GM18507 (cell line): ENCODE measurements around the gene ERICH6.
A peak's percentile ranks its signal among the peaks of the same experiment; 100 is the strongest.

Experiments used
- DNase-seq: peaks from one replicate; pipeline ENCODE4 v3.0.0; 2011; ENCODE audit warnings: low read depth; ENCODE audit not compliant: insufficient read length; ENCODE audit errors: extremely low spot score
- FAIRE-seq: peaks from 2 replicates; lab custom pipeline; 2011; peaks lifted over from hg19 to GRCh38; lab: Jason Lieb, UNC

Gene ERICH6

DNA sequence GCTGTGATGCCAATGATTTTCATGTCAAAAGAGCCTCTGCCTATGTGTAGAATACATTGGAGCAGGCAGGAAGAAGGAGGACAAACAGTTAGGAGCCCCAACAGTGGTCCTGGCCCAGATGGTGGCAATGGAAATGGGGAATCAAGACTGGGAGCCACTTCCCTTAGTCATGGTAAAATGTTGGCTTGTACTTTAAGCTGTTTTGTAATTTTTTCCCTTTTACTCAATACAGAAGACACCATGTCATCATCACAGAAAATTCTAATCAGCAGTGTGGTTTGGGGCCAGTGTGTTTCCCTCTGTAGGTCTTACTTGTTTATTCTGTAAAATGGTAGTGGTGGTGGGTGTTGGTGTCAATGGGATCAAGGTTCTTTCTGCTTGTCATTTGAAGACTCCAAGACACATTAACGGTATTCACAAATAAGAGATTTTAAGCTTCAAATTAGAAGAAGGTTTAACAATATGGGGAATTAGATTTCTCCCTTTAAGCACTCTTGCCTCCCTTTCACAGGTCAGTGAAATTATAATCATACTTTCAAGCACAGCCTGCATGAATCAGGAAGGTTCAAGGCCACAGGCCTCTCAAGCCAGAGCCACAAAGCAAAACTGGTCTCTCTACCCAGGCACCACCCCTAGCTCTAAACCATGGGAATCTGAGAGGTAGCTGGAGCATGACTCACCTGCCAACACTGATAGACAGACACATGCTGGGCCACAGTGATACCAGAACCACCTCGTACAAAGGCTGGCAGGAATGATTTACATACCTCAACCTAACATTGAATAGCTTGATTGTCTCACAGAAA is 34.4 kb upstream of the ERICH6 start:
- FAIRE-seq (peak; percentile 52), DNase-seq (no peak)

DNA sequence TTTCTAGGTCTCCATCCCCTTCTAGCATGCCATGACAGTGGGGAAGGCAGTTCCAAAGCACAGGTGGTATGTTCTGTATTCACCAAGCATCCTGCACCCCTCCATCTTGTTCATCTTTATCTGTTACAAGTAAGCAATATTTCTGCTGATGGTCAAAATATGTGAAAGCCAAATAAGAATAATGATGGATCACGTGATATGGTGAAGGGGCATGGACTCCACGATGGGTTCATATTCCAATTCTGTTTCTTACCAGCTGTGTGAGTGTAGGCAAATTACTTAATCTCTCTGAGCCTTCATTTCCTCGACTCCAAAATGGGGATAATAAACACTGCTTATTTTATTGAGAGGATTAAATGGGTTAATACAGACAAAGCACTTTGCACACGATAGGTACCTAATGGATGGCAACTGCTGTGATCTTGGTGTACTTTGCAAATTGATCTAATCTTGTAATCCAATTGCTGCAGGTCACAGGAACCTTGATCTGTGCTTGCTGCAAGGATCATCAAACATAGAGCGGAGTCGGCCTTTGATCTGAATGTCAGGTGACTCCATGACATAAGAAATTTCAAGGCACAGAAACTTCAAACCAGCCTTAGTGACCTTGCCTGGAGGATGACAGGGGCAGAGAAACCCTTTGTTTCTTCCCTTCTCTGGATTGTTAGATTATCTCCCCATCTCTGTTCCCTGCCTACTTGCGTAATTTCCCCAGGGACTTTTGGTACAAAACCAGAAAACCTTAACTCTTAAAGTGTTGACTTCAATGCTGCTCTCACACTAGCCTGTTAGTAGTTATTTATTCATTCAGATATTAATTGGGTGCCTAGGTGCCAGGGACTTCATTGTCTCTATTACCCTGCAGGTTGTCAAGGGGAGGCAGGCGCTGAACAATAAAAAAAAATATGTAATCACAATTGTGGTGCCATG is 33.4 kb upstream of the ERICH6 start:
- FAIRE-seq, result no peak
- no peak for DNase-seq

DNA sequence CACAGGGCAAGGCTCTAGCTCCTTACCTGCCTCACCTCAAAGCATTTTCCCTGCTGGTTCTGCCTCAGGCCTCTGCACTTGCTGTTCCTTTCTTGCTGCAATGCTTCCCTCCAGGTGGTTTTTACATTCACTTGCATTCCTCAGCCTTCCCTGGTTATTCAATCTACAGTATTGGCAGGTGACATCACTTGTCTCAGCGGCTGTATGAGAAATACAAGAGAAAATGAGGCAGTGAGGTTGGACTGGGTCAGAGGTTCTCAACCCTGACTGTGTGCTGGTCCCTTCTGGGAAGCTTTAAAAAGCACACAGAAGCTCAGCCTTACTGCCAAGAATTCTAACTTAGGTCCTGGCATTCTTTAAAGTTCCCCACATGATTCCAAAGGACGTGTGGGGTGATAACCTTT is 32.6 kb upstream of the ERICH6 start:
- DNase-seq, result no peak
- FAIRE-seq, result no peak

DNA sequence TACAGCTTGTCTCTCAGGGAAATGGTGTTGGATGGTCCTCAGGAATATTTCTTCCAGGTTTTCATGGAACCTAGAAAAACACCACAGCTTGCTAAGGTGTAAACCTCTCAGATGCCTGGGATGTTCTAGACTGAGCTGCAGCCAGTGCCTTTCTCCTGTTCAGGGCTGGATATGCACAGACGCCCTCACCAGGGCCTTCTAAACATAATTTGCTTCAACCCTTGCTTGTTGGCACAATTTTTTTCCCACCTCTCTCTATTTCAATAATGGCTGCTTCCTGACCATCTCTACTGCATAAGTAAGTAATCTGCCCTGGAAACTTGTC is 31.0 kb upstream of the ERICH6 start:
- FAIRE-seq, result no peak
- no peak for DNase-seq

DNA sequence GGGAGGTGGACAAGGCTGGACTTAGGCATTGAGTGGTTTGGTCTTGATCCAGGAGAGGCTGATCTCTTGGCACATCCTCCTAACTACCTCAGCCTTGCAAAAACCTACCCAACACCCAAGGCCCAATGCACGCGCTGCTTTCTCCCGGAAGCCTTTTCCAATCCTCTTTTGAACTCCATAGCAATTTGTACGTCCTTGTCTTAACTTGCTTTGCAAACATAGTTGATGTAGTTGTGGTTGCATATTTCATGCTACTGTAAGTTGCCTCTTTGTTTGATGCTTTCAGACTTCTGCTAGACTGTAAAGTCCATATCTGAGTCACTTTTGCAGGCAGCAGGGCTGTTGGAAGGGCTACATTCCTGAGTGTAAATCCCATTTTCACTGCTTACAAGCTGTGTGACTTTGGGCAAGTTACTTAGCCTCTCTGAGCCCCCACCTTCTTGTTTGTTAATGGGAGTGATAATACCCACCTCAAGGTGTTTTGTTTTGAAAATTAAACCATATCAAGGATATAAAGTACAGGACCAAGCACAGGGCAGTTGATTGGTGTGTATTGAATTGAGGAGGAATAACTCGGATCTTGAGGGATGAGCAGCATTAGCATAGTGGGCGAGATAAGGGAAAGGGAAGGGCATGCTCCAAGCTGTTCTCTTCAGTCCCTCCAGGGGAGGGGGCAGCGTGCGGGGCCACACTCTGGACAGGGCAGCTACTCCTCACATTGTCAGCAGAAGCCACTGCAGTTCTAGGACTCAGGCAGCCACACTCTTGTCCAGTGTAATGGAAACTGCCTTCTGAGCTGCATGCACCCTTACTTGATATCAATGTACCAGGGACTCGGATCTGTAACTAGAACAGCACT is 30.4 kb upstream of the ERICH6 start:
- DNase-seq (no peak), FAIRE-seq (no peak)

DNA sequence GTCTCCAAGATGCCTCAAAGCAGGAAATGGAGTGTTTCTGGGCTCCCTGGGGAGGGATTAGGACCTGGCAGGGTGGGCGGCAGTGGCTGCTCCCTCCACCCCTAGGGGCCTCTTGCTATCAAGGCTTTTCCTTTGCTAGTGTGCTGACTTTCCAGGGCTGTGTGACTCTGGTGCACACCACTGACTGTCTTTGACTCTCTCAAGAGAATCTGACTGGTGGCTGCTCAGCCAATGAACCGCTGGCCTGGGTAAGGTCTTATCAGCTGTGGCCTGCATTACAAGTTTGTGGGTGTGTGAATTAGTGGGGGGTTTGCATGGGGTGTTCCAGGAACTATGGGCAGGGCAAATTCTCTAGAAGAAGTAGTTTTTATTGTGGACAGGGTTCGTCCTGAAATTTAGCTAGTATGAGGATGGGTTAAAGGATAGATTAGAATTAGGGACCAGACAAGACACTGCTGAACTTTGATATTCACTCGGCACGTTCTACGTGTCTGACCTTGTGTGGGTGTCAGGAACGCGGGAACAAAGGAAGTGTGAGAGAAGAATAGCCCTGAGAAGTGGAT is 29.7 kb upstream of the ERICH6 start:
- DNase-seq (no peak), FAIRE-seq (no peak)

DNA sequence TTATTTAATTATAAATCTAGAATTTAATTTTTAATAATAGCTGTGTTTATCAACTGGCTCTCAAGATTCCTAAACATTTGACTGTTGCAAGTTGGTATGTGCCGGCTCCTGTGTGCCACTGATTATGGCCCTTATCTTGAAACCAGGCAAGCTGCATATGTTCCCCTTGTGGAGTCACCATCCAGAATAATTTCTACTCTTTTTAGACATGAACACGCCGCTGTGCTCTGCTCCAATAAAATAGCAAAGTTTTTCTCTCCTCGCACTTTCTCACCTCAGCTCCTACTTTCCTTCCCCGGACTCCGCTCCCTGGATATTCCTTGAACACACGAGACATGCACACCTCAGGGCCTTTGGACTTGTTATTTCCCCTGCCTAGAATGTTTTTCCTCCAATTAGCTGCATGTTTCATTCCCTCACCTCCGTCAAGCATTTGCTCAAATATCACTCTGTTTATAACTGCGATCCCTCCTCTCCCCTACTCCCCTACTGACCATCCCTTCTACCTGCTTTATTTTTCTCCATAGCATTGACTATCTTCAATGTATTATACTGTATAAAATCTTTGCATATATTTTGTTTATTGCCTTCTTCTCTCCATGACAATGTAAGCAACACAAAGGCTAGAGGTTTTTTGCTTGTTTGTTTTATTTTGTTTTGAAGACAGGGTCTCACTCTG is 26.1 kb upstream of the ERICH6 start:
- FAIRE-seq (no peak), DNase-seq (no peak)

DNA sequence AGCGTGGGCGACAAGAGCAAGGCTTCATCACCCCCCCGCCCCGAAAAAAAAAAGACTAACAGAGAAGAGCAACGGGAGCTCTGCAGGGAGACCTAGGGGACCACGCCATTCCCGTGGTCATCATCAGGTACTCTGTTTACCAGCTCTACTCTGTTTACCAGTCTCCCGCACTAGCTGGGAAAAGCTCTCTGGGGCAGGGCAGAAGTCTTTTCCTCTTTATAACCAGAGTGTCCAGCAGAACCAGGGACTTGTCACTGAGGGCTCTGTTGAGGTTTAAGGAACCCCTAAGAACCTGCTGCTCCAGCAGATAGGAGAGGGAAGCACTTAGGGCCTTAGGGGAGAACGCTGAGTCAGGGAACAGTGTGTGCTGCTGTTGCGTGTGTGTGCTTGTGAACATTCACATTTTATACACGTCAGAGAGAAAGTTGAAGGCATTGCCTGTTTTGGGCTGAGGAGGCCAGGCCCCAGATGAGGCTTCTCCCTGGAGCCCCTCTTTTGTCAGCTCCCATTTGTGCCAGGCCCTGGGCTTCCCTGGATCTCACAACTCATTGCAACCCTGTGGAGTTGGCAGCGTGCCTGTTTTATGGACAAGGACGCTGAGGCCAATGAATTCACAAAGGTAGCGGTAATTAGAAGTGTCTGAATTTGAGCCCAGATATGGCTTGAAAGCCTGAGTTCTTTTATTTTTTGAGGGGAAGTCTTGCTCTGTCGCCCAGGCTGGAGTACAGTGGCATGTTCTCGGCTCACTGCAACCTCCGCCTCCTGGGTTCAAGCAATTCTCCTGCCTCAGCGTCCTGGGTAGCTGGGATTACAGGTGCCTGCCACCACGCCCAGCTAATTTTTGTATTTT is 24.2 kb upstream of the ERICH6 start:
- no peak for FAIRE-seq
- DNase-seq, result no peak

DNA sequence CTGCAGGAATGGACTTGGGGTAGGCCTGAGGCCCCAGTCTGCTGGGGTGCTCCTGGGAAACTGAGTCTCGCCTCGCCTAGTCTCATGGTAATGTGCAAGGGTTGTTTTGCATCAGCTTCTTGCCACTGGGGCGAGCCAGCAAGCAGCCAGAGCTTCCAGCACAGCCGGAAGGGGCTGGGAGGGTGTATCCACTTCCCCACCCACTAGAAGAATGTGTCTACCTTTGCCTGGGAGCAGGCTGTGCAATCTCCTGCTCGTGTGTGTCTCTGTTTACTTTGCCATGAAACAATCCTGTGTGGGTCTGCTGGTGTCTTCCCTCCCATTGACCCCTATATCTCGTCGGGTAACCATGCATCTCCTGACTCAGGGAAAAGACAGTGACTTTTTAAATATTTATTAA is 21.8 kb upstream of the ERICH6 start:
- FAIRE-seq (no peak), DNase-seq (no peak)

DNA sequence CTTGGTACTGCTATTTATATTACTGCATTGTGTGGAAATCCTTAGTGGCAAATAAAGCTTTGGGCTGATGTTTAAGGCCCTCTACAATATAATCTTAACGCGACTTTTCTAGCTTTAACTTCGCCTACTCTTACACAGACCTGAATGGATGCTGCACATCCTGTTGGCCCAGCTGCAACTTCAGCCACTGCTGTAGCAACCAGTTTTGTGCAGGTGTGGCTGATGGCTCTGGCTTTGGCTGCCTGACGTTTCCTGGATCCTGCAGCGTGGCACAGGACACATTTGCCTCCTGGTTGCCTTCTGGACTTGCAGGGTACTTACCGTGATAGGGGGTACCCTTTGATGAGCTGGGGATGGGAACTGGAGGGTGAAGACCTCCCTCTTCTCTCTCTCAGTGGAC is 20.2 kb upstream of the ERICH6 start:
- FAIRE-seq, result no peak
- no peak for DNase-seq

DNA sequence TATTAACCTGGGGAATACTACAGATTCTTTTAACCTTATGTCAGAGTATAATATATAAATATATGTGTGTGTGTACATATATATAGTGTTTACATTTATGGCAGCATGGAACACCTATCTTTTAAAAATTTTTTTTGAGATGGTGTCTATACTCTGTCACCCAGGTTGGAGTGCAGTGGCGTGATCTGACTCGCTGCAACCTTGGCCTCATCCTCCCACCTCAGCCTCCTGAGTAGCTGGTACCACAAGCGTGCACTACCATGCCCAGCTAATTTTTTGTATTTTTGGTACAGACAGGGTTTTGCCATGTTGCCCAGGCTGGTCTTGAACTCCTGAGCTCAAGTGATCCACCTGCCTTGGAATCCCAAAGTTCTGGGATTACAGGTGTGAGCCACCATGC is 18.5 kb upstream of the ERICH6 start:
- no peak for DNase-seq
- no peak for FAIRE-seq

DNA sequence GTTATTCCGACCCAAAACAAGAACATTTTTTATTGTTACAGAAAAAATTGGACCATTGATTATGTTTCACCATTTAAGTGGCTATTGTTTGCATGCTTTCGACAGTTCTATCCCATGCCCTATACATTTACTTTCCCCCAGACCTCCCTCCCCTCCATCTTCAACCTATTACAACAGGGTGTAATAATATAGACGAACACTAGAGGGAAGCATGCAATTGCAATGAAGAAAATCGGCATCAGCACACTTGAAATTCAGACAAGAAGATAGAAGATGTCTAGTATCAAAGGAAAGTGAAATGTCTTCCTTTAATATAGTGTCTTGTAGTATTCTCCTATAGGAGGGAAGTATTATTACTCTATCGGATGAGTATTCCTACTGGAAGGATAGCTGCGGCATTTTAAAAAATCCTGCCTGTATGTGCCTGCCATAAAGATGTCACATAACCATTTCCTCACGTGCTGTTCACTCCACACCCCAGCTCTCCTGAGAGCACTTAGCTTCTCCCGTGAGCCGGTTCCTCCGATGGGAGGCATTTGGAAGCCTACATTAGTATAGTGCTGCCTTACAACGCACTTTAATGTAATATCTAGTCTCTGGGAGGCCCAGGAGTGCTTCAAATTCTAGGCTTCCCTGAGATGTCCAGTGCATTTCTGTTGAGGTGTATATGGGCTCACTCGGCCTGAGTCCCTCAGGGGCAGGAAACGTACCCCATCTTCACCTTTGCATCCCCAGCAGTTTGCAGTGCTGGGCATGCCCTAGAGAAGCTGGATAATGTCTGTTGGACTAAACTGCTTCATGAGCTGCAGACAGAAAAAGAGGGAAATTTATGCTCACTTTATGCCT is 17.8 kb upstream of the ERICH6 start:
- peak; percentile 36 for DNase-seq
- FAIRE-seq, result peak; percentile 84

DNA sequence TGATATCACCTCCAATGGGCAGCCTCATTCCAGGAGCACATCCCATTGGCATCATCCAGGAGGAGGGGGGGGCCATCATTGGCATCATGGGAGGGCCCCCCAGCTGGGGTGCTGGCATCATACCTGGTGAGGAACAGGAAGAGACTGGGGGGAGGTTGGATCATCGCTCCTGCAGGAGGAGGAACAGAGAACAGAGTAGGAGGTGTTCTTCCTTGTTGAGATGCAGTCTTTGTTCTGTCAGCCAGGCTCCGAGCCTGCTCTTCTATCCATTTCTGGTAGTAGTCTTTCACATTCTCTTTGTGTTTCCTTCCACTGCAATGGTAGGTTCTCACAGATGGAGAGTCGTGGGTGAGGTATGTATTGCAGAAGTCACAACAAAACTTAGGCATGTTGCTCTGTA is 16.7 kb upstream of the ERICH6 start:
- FAIRE-seq (no peak), DNase-seq (no peak)

DNA sequence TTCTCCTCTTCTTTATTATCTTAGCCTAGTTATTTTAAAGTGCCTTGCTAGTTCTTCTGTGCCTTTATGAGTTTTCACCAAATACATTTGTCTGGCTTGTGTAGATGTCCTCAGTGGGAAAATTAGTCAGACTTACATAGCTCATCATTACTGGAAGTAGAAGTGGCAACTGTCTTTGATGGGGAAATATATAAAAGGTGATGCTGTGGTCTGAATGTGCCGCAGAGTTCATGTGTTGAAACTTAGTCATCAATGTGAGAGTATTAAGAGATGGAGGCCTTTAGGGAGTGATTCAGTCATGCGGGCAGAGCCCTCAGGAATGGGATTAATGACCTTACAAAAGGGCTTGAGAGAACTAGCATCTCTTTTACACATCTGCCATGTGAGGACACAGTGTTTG is 6.4 kb upstream of the ERICH6 start:
- FAIRE-seq (no peak), DNase-seq (no peak)

DNA sequence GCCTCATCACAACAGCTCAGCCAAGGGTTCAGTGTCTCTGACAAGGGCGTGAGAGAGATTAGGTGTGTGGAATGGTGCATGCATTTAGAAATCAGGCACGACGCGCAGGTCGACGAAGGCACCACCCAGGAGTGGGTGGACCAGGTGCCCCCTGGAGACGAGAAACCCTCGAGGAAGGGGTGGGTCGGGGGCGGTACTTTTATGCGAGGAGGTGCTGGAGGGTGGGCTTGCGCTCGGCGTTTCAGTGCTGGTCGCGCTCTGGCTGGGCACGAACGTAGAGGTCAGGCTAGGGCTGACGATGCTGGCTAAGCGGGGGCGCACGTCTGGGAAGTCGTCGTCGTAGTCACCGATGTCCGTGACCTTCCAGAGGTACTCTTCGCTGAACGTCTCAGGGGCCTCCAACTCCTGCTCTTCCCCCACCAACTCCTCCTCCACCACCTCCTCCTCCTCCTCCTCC is 393 bp downstream of the ERICH6 start:
- no peak for DNase-seq
- peak; percentile 21 for FAIRE-seq

DNA sequence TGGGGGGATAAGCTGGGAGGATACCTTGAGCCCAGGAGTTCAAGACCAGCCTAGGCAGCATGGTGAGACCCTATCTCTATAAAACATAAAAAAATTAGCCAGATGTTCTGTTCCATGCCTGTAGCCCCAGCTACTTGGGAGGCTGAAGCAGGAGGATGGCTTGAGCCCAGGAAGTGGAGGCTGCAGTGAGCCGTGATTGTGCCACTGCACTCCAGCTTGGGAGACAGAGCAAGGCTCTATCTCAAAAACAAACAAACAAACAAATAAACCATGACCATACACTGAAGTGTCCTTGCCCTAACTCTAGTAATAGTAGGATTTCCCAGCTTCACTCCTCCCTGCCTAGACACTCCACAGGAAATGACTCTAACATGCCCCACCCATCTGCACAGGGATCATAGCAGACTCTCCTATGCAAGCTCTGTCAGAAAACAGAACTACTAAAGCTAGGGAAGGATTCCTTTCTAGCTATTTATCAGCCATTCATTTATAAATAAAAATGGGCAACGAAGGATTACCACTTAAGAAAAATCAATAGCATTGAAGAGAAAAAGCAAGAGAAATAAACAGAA is 4.6 kb downstream of the ERICH6 start:
- DNase-seq (no peak), FAIRE-seq (no peak)

DNA sequence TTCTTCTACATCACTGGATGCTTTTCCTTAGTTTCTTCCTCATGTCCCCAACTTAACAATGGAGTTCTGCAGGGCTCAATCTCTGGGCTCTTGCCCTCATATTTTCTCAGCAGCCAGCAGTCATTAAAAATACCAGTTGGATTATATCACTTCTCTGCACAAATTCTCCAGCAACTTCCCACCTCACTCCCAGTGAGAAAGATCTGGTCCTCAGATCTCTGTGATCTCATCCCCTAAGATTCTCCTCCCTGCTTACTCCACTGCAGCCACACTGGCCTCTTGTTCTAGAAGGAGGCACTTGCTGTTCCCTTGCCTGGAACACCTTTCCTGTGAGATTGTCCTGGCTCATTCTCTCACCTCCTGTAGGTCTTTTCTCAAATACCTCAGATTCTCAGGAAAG is 6.1 kb downstream of the ERICH6 start:
- FAIRE-seq, result no peak
- DNase-seq, result no peak
